Upper lobe of left lung (tissue), 6 donors: ENCODE results near the gene BMP6. TPM values are rescaled to one million over a fixed set of nuclear protein-coding genes. Genes with fewer than 3 reads are reported as not detected.

Source experiments
- ATAC-seq, 2 donors: fragments of 200-7000 bp; cut with Tn5 transposase; one replicate each; pipeline ENCODE4 v1.9.1; 2022; ENCODE audit warnings: mild to moderate bottlenecking in 2 of 2, moderate library complexity in 2 of 2; ENCODE audit not compliant: low FRiP score in 2 of 2
- DNase-seq, 2 donors: peaks; one replicate each; pipeline ENCODE4 v3.0.0-alpha.2; 2019 to 2020
- H3K27ac ChIP-seq, 4 donors: fragments of 200-600 bp; sonication (generic); one replicate each; pipeline ENCODE4 v1.5.1; 2016 to 2019
- H3K27me3 ChIP-seq, 4 donors: fragments of 200-600 bp; sonication (generic); one replicate each; pipeline ENCODE4 v1.5.1; 2017 to 2019
- H3K36me3 ChIP-seq, 4 donors: fragments of 200-600 bp; sonication (generic); one replicate each; pipeline ENCODE4 v1.5.1; 2016 to 2019
- H3K4me1 ChIP-seq, 4 donors: fragments of 200-600 bp; sonication (generic); one replicate each; pipeline ENCODE4 v1.5.1; 2018 to 2019
- H3K4me3 ChIP-seq, 4 donors: fragments of 200-600 bp; sonication (generic); one replicate each; pipeline ENCODE4 v1.5.1; 2017 to 2019; ENCODE audit warnings: mild to moderate bottlenecking in 2 of 4, moderate library complexity in 1 of 4
- H3K9me3 ChIP-seq, 4 donors: fragments of 200-600 bp; sonication (generic); one replicate each; pipeline ENCODE4 v1.5.1; 2018 to 2019
- EP300 ChIP-seq, 4 donors: sonication (generic); formaldehyde crosslinking; IDR thresholded peaks; one replicate each; pipeline ENCODE4 v1.5.1; 2017; ENCODE audit warnings: antibody characterized with exemption in 4 of 4, control low read depth in 2 of 4
- POLR2A ChIP-seq, 4 donors: fragments of 450-650 bp; IDR thresholded peaks; one replicate each; pipeline ENCODE4 v1.5.1; 2016 to 2017; ENCODE audit warnings: antibody characterized with exemption in 4 of 4, mild to moderate bottlenecking in 2 of 4
- POLR2AphosphoS5 ChIP-seq, 2 donors: sonication (generic); formaldehyde crosslinking; IDR thresholded peaks; one replicate each; pipeline ENCODE4 v1.5.1; 2017; ENCODE audit warnings: antibody characterized with exemption in 2 of 2
- WGBS, 2 donors: methylation state at CpG; one replicate each; pipeline ENCODE4 v1.1.5; 2017 to 2018; 5-methylcytosine and 5-hydroxymethylcytosine counted together
- total RNA-seq, 6 donors: library from RNA; depleted of rRNA in 4 of 6; stranded (reverse); fragments of >200 nt in 4 of 6; gene quantifications; one replicate each; pipeline versions ENCODE4 v1.1.0 to v1.2.1, GENCODE V29; 2016 to 2021
- TF ChIP-seq, protein P1 (sequence below), 6 experiments: fragments of 450-650 bp in 4 of 6; fragments of 200-600 bp in 2 of 6; sonication (generic) in 2 of 6; IDR thresholded peaks; one replicate each; pipeline ENCODE4 v1.5.1; 2016 to 2019; ENCODE audit warnings: antibody characterized with exemption in 6 of 6
- donor health status: DM: no; HTN: no; CAD: no; lungs with moderate emphysema.
- donor health status: DM: no; HTN: yes; CAD: no; lungs with severe emphysema.

The BMP6 gene
- total RNA-seq, 6 donors from 2014 or later: 1.0 to 25.4 (median 5.2) TPM

DNA sequence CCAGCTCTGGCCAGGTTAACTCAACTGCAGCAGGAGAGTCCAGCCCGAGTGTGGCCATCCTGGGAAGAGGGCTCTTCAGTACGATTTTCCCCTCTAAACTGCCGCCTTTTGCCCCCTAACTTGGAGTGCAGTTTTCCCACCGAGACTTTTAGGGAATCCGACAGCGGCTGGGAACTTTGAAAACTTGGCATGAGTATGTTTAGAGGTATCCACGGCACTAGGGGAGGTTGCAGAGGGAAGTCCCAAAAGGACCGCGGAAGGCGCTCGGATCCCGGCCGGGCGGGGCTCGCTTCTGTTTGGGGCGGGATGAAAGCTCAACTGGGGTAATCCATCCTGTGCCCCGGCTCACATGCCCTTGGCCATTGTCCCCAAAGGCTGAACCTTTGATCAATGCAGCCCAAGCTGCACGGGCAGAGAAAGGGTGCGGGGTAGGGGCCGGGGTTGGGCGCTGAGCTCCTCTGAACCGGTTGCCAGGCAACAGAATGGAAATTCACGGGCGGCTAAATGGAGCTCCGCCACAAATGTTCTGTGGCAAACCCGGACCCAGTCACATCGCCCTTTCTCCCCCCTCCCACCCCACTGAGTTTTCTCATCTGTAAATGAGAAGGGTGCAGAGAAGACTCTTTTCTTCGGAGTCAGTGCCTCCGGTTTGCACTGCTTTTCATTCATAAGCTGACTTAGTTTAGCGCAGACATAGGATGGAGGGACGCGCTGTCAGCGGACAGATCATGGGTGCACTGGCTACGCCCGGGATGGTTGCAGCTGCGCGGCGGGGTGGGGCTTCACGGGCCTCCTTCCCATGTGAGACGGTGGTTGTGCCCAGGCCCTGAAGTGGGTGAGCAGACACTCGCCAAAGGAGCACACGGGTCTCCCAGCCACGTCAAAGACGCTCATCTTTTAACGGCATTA is 2.3 kb downstream of the BMP6 start:
- ATAC-seq: peak; percentile 17 to 31
- 3% methylated on average over 23 to 45 of the region's 45 CpGs for WGBS, 2 donors
- Histone ChIP-seq H3K27ac (peak overlapping the region in 2 of 4 donors; percentile 46 to 54), H3K4me3 (peak overlapping the region in 3 of 4 donors; percentile 52 to 71 (median 64)), H3K9me3 (no peaks in the 10 kb centered on the region), H3K36me3 (no peaks in the 10 kb centered on the region), H3K4me1 (peaks cover 27 to 48% (median 40%) of the 10 kb centered on the region in 4 donors), H3K27me3 (peaks cover 0 to 35% (median 16%) of the 10 kb centered on the region in 4 donors)
- no peak for TF ChIP-seq POLR2A (IDR thresholded peaks at IDR 0.05)
- no peak for TF ChIP-seq POLR2AphosphoS5 (IDR thresholded peaks at IDR 0.05)
- TF ChIP-seq, protein P1, sequence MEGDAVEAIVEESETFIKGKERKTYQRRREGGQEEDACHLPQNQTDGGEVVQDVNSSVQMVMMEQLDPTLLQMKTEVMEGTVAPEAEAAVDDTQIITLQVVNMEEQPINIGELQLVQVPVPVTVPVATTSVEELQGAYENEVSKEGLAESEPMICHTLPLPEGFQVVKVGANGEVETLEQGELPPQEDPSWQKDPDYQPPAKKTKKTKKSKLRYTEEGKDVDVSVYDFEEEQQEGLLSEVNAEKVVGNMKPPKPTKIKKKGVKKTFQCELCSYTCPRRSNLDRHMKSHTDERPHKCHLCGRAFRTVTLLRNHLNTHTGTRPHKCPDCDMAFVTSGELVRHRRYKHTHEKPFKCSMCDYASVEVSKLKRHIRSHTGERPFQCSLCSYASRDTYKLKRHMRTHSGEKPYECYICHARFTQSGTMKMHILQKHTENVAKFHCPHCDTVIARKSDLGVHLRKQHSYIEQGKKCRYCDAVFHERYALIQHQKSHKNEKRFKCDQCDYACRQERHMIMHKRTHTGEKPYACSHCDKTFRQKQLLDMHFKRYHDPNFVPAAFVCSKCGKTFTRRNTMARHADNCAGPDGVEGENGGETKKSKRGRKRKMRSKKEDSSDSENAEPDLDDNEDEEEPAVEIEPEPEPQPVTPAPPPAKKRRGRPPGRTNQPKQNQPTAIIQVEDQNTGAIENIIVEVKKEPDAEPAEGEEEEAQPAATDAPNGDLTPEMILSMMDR (IDR thresholded peaks at IDR 0.05): no peak
- no peak for TF ChIP-seq EP300 (IDR thresholded peaks at IDR 0.05)
- peak in 1 of 2 donors; percentile 85 for DNase-seq

DNA sequence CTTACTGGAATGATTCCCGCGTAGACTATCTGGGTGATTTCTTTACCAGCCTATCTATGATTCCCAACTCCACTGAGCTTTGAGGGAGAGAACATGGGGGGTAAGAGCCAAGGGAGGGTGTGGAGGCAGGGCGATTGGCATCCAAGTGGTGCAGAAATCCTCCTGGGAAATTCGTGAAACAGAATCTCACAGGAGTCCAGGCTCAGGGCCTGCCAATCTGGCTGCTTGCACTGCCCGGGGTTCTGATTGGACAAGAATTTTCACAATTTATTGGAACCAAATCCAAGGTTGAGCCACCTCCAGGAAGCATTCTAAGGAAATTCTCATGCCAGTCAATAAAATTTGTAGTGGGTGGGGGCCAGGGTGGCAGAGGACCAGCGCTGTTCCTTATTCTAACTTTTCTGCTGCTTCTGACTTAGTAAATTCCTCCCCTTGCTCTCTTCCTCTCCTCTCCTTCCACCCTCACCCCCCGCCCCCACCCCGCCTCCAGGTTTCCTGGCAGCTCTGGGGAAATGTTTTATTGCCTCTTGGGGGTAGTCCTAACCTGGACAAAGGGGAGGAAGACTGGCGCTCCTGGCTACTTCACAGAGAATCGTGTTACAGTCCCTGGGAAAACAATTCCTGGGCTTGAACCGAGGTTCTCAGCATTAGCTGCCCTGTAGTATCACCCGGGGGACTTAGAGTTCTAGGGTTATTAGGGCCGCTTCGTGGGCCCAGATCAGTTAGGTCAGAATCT is 3.1 kb downstream of the BMP6 start:
- TF ChIP-seq POLR2AphosphoS5 (IDR thresholded peaks at IDR 0.05): no peak
- TF ChIP-seq POLR2A (IDR thresholded peaks at IDR 0.05): no peak
- Histone ChIP-seq H3K4me3 (peak overlapping the region in 3 of 4 donors; percentile 52 to 71 (median 64)), H3K9me3 (no peaks in the 10 kb centered on the region), H3K36me3 (no peaks in the 10 kb centered on the region), H3K27me3 (peaks cover 0 to 35% (median 16%) of the 10 kb centered on the region in 4 donors), H3K27ac (peak overlapping the region in 2 of 4 donors; percentile 46 to 54), H3K4me1 (peaks cover 27 to 47% (median 39%) of the 10 kb centered on the region in 4 donors)
- DNase-seq: no peak
- 31 to 39% methylated on average over 12 to 14 of the region's 14 CpGs for WGBS, 2 donors
- no peak for ATAC-seq

DNA sequence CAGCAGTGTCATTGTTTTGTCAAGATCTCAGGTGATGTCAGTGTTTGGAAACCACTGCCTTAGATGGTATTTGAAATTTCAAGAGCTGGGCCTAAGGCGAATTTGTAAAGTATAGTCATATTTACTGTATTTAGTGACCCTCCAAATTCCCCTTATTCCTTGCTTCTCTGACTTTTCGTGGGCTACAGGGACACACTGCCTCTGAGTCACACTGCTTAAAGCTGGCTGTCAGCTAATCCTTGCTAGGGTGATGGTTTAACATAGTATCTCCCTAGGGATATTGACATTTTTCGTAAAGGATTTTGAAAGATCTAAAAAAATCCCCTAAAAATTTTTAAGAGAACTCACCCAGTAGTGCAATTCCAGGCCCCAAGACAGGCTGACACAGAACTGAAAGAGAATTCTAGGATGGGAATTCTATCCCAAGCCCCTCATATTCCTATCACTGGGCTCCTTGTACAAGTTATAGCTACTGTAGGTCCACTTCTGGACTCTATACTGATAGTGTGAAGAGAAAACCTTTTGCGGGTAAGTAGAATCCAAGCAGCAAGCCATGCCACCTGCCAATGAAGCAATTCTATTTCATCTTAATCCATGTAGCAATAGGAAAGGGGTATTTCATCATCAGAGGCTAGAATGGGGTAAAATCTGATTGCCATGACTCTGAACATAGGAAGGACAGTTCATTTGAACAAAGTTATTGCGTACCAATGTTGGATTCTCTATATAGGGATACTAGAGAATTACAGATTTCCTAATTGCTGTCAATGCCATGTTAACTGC is 4.3 kb downstream of the BMP6 start:
- no peak for TF ChIP-seq EP300 (IDR thresholded peaks at IDR 0.05)
- TF ChIP-seq, protein P1 (IDR thresholded peaks at IDR 0.05): no peak
- TF ChIP-seq POLR2A (IDR thresholded peaks at IDR 0.05): no peak
- TF ChIP-seq POLR2AphosphoS5 (IDR thresholded peaks at IDR 0.05): no peak
- Histone ChIP-seq H3K9me3 (no peaks in the 10 kb centered on the region), H3K36me3 (no peaks in the 10 kb centered on the region), H3K27me3 (peaks cover 0 to 35% (median 16%) of the 10 kb centered on the region in 4 donors), H3K4me3 (peak overlapping the region in 1 of 4 donors; percentile 71), H3K27ac (peak overlapping the region in 2 of 4 donors; percentile 24 to 54), H3K4me1 (peaks cover 27 to 47% (median 39%) of the 10 kb centered on the region in 4 donors)
- ATAC-seq: no peak
- 79 to 84% methylated on average over 5 of the region's 5 CpGs for WGBS, 2 donors
- DNase-seq: no peak

DNA sequence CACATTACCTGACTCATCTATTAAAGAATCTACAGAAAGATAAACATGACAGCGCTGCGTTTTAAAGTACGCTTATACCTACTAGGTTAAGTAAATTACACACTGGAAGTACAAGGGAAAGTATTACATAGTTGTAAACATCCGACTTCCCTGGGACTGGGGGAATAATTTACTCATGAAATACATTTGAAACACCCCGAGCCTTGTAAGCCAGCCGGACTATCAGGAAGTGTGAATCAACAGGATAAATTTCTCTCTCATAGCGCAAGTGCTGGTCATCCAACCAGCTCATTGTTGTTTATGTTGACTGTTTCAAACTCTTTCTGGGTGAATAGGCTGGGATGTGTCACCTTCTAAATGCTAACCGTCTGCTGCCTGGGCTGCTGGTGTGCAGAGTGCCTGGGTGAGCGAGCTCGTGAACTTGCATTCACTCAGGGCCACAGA is 4.9 kb downstream of the BMP6 start:
- WGBS, 2 donors: 57 to 60% methylated on average over 10 of the region's 10 CpGs
- Histone ChIP-seq H3K36me3 (no peaks in the 10 kb centered on the region), H3K4me1 (peaks cover 26 to 41% (median 35%) of the 10 kb centered on the region in 4 donors), H3K9me3 (no peaks in the 10 kb centered on the region), H3K27me3 (peaks cover 0 to 35% (median 16%) of the 10 kb centered on the region in 4 donors), H3K27ac (peak overlapping the region in 2 of 4 donors; percentile 25 to 54), H3K4me3 (no peak overlapping the region)
- ATAC-seq (no peak), DNase-seq (no peak)
- TF ChIP-seq POLR2AphosphoS5 (IDR thresholded peaks at IDR 0.05): no peak
- TF ChIP-seq EP300 (IDR thresholded peaks at IDR 0.05): peak in 1 of 4 donors; percentile 16
- TF ChIP-seq, protein P1 (IDR thresholded peaks at IDR 0.05): no peak
